GM23338 (cell line): ENCODE measurements around the gene TCHH. TPM values are rescaled to one million over a fixed set of nuclear protein-coding genes. Genes with fewer than 3 reads are reported as not detected.
A peak's percentile ranks its signal among the peaks of the same experiment; 100 is the strongest.

Experiments used
- ATAC-seq: fragments of 200-7000 bp; cut with Tn5 transposase; 3 replicates; pipeline ENCODE4 v1.9.1; 2020
- DNase-seq: peaks from one replicate; pipeline ENCODE4 v3.0.0-alpha.2; 2015; ENCODE audit warnings: low spot score
- H2AFZ ChIP-seq: fragments of 200-600 bp; sonication (generic); 2 replicates; pipeline ENCODE4 v1.8.0; 2016; ENCODE audit warnings: antibody characterized with exemption, mild to moderate bottlenecking, moderate library complexity
- H3F3A ChIP-seq: fragments of 200-600 bp; sonication (generic); replicated peaks from 2 replicates; pipeline ENCODE4 v1.8.0; 2017; ENCODE audit warnings: antibody characterized with exemption, mixed run types, low read depth
- H3K27ac ChIP-seq: fragments of 200-600 bp; sonication (generic); 2 replicates; pipeline ENCODE4 v1.6.1; 2016; ENCODE audit warnings: low read depth
- H3K27me3 ChIP-seq: fragments of 200-600 bp; sonication (generic); 2 replicates; pipeline ENCODE4 v1.8.0; 2016; ENCODE audit warnings: mild to moderate bottlenecking, mixed run types, moderate library complexity; ENCODE audit not compliant: insufficient read depth
- H3K36me3 ChIP-seq: fragments of 200-600 bp; sonication (generic); 2 replicates; pipeline ENCODE4 v1.8.0; 2016; ENCODE audit warnings: mild to moderate bottlenecking; ENCODE audit not compliant: insufficient read depth
- H3K4me1 ChIP-seq: fragments of 200-600 bp; sonication (generic); 2 replicates; pipeline ENCODE4 v1.8.0; 2016; ENCODE audit warnings: mild to moderate bottlenecking, moderate library complexity; ENCODE audit not compliant: insufficient read depth
- H3K4me2 ChIP-seq: fragments of 200-600 bp; sonication (generic); 2 replicates; pipeline ENCODE4 v1.7.1; 2017; ENCODE audit warnings: mixed run types
- H3K4me3 ChIP-seq: fragments of 200-600 bp; sonication (generic); 2 replicates; pipeline ENCODE4 v1.6.1; 2016; ENCODE audit warnings: mixed run types
- H3K79me2 ChIP-seq: fragments of 200-600 bp; sonication (generic); replicated peaks from 2 replicates; pipeline ENCODE4 v1.8.0; 2017; ENCODE audit warnings: mild to moderate bottlenecking; ENCODE audit not compliant: insufficient read depth
- H3K9me2 ChIP-seq: fragments of 200-600 bp; sonication (generic); 2 replicates; pipeline ENCODE4 v1.8.0; 2017; ENCODE audit not compliant: insufficient read depth
- H4K20me1 ChIP-seq: fragments of 200-600 bp; sonication (generic); replicated peaks from 2 replicates; pipeline ENCODE4 v1.8.0; 2017; ENCODE audit warnings: mild to moderate bottlenecking; ENCODE audit not compliant: insufficient read depth
- H3K27ac Mint-ChIP-seq: 2 replicates; pipeline ENCODE4 v1.8.0; 2020; ENCODE audit warnings: inconsistent platforms, mild to moderate bottlenecking, moderate library complexity, mixed read lengths
- H3K27me3 Mint-ChIP-seq: 3 replicates; pipeline ENCODE4 v1.8.0; 2022; ENCODE audit warnings: low read depth, mild to moderate bottlenecking, moderate library complexity, mixed read lengths, inconsistent platforms; ENCODE audit not compliant: insufficient read depth, poor library complexity
- H3K36me3 Mint-ChIP-seq: 3 replicates; pipeline ENCODE4 v1.8.0; 2021; ENCODE audit warnings: low read depth, mild to moderate bottlenecking, inconsistent platforms, moderate library complexity, mixed read lengths
- H3K4me1 Mint-ChIP-seq: 3 replicates; pipeline ENCODE4 v1.8.0; 2020; ENCODE audit warnings: mild to moderate bottlenecking, inconsistent platforms, mixed read lengths
- H3K4me3 Mint-ChIP-seq: 3 replicates; pipeline ENCODE4 v1.8.0; 2021; ENCODE audit warnings: moderate library complexity, mild to moderate bottlenecking, inconsistent platforms, mixed read lengths
- H3K9me3 Mint-ChIP-seq: 3 replicates; pipeline ENCODE4 v1.8.0; 2020; ENCODE audit warnings: moderate library complexity, mild to moderate bottlenecking, inconsistent platforms, mixed read lengths
- CREB1 ChIP-seq: fragments of 250-450 bp; sonication (Bioruptor Pico); IDR thresholded peaks from 2 replicates; pipeline ENCODE4 v1.5.0; 2020; ENCODE audit warnings: low read depth, mild to moderate bottlenecking, moderate library complexity
- EZH2 ChIP-seq: fragments of 200-600 bp; sonication (generic); IDR thresholded peaks from one replicate; pipeline ENCODE4 v1.8.0; 2017; ENCODE audit warnings: antibody characterized with exemption, mild to moderate bottlenecking, low read depth; ENCODE audit not compliant: unreplicated experiment
- EZH2phosphoT487 ChIP-seq: fragments of 200-600 bp; sonication (generic); IDR thresholded peaks from one replicate; pipeline ENCODE4 v1.8.1; 2018; ENCODE audit warnings: antibody characterized with exemption; ENCODE audit not compliant: unreplicated experiment
- JUNB ChIP-seq: IDR thresholded peaks from one replicate; pipeline ENCODE4 v1.6.1; 2016; ENCODE audit warnings: antibody characterized with exemption; ENCODE audit not compliant: unreplicated experiment
- NANOG ChIP-seq: IDR thresholded peaks from 2 replicates; pipeline ENCODE4 v1.6.1; 2016; ENCODE audit warnings: antibody characterized with exemption, borderline replicate concordance
- POLR2AphosphoS5 ChIP-seq: IDR thresholded peaks from 2 replicates; pipeline ENCODE4 v1.6.1; 2016; ENCODE audit warnings: antibody characterized with exemption, low read depth
- STAT1 ChIP-seq: IDR thresholded peaks from one replicate; pipeline ENCODE4 v1.6.1; 2016; ENCODE audit warnings: antibody characterized with exemption; ENCODE audit not compliant: unreplicated experiment
- ZNF114 ChIP-seq: fragments of 250-450 bp; sonication (Bioruptor Pico); IDR thresholded peaks from 2 replicates; pipeline ENCODE4 v1.5.0; 2020; ENCODE audit warnings: mild to moderate bottlenecking, moderate library complexity
- ZNF331 ChIP-seq: fragments of 250-450 bp; sonication (Bioruptor Pico); IDR thresholded peaks from 2 replicates; pipeline ENCODE4 v1.5.0; 2020; ENCODE audit warnings: low read depth, mild to moderate bottlenecking, moderate library complexity
- polyA plus RNA-seq: library from polyadenylated mRNA; unstranded; fragments of >200 nt; fragmentation: Nextera tagmentation; extraction: Ambion mirVana; gene quantifications from 2 replicates; pipeline ENCODE4 v1.2.1, GENCODE V29; 2016
- total RNA-seq: library from RNA; depleted of rRNA; stranded (reverse); fragments of >200 nt; shearing (Covaris generic); gene quantifications from 2 replicates; pipeline ENCODE4 v1.2.3, GENCODE V29; 2014
- TF ChIP-seq, protein P1 (sequence below): IDR thresholded peaks from 2 replicates; pipeline ENCODE4 v1.6.1; 2016; ENCODE audit warnings: antibody characterized with exemption
- TF ChIP-seq, protein P2 (sequence below): IDR thresholded peaks from one replicate; pipeline ENCODE4 v1.6.1; 2018; ENCODE audit warnings: antibody characterized with exemption; ENCODE audit not compliant: unreplicated experiment

The TCHH gene
- total and polyA plus RNA-seq, 2 experiments from 2014 or later, result 0.38 to 0.42 TPM

- Histone ChIP-seq H2AFZ (peak overlapping the region; percentile 94), H3K9me2 (no peaks in the 10 kb centered on the region), H3F3A (peaks cover 51% of the 10 kb centered on the region), H4K20me1 (no peaks in the 10 kb centered on the region), H3K79me2 (no peaks in the 10 kb centered on the region), H3K36me3 (no peaks in the 10 kb centered on the region), H3K27ac (no peak overlapping the region), H3K4me2 (peak overlapping the region; percentile 88), H3K27me3 (peaks cover 100% of the 10 kb centered on the region), H3K4me3 (peak overlapping the region; percentile 59), H3K4me1 (peaks cover 16% of the 10 kb centered on the region)
- DNase-seq (peak; percentile 77), ATAC-seq (peak; percentile 37)
- Mint-ChIP-seq H3K27ac (no peak overlapping the region), H3K9me3 (no peaks in the 10 kb centered on the region; the same call in 2 of the 3 replicates), H3K4me1 (peaks cover 6% of the 10 kb centered on the region; the same call in 2 of the 3 replicates), H3K36me3 (peaks cover 4% of the 10 kb centered on the region; the same call in 1 of the 3 replicates), H3K27me3 (no peaks in the 10 kb centered on the region), H3K4me3 (no peak overlapping the region)
- TF ChIP-seq EZH2 (peak; percentile 88), STAT1 (no peak), JUNB (no peak), EZH2phosphoT487 (peak; percentile 90), ZNF331 (no peak), POLR2AphosphoS5 (no peak)
Measured at GRCh38 chr1:152111515-152111968, 3.7 kb downstream of the TCHH start.

GRCh38 chr1:152110860-152111514 lies 4.3 kb downstream of the TCHH start:
- Mint-ChIP-seq H3K27ac (no peak overlapping the region), H3K4me3 (no peak overlapping the region), H3K36me3 (peaks cover 4% of the 10 kb centered on the region; the same call in 1 of the 3 replicates), H3K9me3 (no peaks in the 10 kb centered on the region; the same call in 2 of the 3 replicates), H3K27me3 (no peaks in the 10 kb centered on the region), H3K4me1 (peaks cover 6% of the 10 kb centered on the region; the same call in 2 of the 3 replicates)
- Histone ChIP-seq H3K4me3 (peak overlapping the region; percentile 59), H3K27me3 (peaks cover 100% of the 10 kb centered on the region), H3K9me2 (no peaks in the 10 kb centered on the region), H3K79me2 (no peaks in the 10 kb centered on the region), H2AFZ (peak overlapping the region; percentile 94), H3F3A (peaks cover 51% of the 10 kb centered on the region), H3K27ac (no peak overlapping the region), H3K36me3 (no peaks in the 10 kb centered on the region), H3K4me2 (peak overlapping the region; percentile 88), H3K4me1 (peaks cover 16% of the 10 kb centered on the region), H4K20me1 (no peaks in the 10 kb centered on the region)
- ATAC-seq (peak; percentile 22), DNase-seq (peak; percentile 69)
- TF ChIP-seq, protein P1, sequence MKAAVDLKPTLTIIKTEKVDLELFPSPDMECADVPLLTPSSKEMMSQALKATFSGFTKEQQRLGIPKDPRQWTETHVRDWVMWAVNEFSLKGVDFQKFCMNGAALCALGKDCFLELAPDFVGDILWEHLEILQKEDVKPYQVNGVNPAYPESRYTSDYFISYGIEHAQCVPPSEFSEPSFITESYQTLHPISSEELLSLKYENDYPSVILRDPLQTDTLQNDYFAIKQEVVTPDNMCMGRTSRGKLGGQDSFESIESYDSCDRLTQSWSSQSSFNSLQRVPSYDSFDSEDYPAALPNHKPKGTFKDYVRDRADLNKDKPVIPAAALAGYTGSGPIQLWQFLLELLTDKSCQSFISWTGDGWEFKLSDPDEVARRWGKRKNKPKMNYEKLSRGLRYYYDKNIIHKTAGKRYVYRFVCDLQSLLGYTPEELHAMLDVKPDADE, result no peak
- TF ChIP-seq CREB1, result no peak
- TF ChIP-seq, protein P2, sequence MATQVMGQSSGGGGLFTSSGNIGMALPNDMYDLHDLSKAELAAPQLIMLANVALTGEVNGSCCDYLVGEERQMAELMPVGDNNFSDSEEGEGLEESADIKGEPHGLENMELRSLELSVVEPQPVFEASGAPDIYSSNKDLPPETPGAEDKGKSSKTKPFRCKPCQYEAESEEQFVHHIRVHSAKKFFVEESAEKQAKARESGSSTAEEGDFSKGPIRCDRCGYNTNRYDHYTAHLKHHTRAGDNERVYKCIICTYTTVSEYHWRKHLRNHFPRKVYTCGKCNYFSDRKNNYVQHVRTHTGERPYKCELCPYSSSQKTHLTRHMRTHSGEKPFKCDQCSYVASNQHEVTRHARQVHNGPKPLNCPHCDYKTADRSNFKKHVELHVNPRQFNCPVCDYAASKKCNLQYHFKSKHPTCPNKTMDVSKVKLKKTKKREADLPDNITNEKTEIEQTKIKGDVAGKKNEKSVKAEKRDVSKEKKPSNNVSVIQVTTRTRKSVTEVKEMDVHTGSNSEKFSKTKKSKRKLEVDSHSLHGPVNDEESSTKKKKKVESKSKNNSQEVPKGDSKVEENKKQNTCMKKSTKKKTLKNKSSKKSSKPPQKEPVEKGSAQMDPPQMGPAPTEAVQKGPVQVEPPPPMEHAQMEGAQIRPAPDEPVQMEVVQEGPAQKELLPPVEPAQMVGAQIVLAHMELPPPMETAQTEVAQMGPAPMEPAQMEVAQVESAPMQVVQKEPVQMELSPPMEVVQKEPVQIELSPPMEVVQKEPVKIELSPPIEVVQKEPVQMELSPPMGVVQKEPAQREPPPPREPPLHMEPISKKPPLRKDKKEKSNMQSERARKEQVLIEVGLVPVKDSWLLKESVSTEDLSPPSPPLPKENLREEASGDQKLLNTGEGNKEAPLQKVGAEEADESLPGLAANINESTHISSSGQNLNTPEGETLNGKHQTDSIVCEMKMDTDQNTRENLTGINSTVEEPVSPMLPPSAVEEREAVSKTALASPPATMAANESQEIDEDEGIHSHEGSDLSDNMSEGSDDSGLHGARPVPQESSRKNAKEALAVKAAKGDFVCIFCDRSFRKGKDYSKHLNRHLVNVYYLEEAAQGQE, result no peak
- TF ChIP-seq NANOG, result no peak
- TF ChIP-seq ZNF114 (CRISPR knock-in tag), result no peak
- TF ChIP-seq EZH2phosphoT487, result peak; percentile 50
- TF ChIP-seq POLR2AphosphoS5, result no peak
- peak; percentile 81 for TF ChIP-seq EZH2
- no peak for TF ChIP-seq JUNB
- TF ChIP-seq STAT1, result no peak
